SK-N-MC (cell line): ENCODE data around the gene HNRNPR.

Experiments used
- EZH2 ChIP-seq: fragments of 200-600 bp; sonication (generic); IDR thresholded peaks from one replicate; pipeline ENCODE4 v1.6.1; 2017; ENCODE audit warnings: antibody characterized with exemption
- FOXP2 ChIP-seq: optimal IDR thresholded peaks from 2 replicates; pipeline ENCODE3; 2011; ENCODE audit warnings: mild to moderate bottlenecking, moderate library complexity; ENCODE audit not compliant: insufficient read depth; ENCODE audit errors: extremely low read length, control extremely low read depth
- POLR2AphosphoS5 ChIP-seq: IDR thresholded peaks from 2 replicates; pipeline ENCODE4 v1.6.1; 2012; ENCODE audit warnings: mild to moderate bottlenecking, low read depth, low read length, borderline replicate concordance

- TF ChIP-seq POLR2AphosphoS5 (no peak; the same call in 1 of the 2 replicates), EZH2 (no peak), FOXP2 (no peak)
Observed at GRCh38 chr1:23371987-23372880, 28.1 kb upstream of the HNRNPR start.
